ENCODE results near the gene MEDAG.

MEDAG gene

GRCh38 chr13:30932481-30933353, 26.6 kb downstream of the MEDAG start, which contains the start of gene TEX26:
Gene TEX26, plus strand, starts transcription at chr13:30932656. Its CDS starts 60 bp downstream, at chr13:30932716.
- Histone ChIP-seq H3K9me3 (ENCODE audit: control insufficient read depth, low read length) (no peaks in the 10 kb centered on the region), H3K36me3 (ENCODE audit: control insufficient read depth, insufficient read depth, low read length, severe bottlenecking) (no peaks in the 10 kb centered on the region), H3K4me3 (ENCODE audit: low read length) (no peak within 1 kb of the TSS), H3K9ac (ENCODE audit: low read length) (peak within 1 kb of the TSS; percentile 16), H3K4me1 (ENCODE audit: control insufficient read depth, insufficient read depth, low read length) (peaks cover 10% of the 10 kb centered on the region), H3K27me3 (replicated peaks; ENCODE audit: control insufficient read depth, insufficient read depth, low read length) (no peaks in the 10 kb centered on the region)
- no peak for DNase-seq (ENCODE audit: low read depth)

- Histone ChIP-seq H3K9me3 (ENCODE audit: control insufficient read depth, low read length) (peaks cover 5% of the 10 kb centered on the region), H3K9ac (ENCODE audit: low read length) (no peak overlapping the region), H3K27me3 (replicated peaks; ENCODE audit: control insufficient read depth, insufficient read depth, low read length) (no peaks in the 10 kb centered on the region), H3K36me3 (ENCODE audit: control insufficient read depth, insufficient read depth, low read length, severe bottlenecking) (no peaks in the 10 kb centered on the region), H3K4me3 (ENCODE audit: low read length) (no peak overlapping the region), H3K4me1 (ENCODE audit: control insufficient read depth, insufficient read depth, low read length) (peaks cover 10% of the 10 kb centered on the region)
- DNase-seq (ENCODE audit: low read depth), result no peak
Measured at GRCh38 chr13:30933354-30933670, 27.2 kb downstream of the MEDAG start.

- Histone ChIP-seq H3K27me3 (replicated peaks; ENCODE audit: control insufficient read depth, insufficient read depth, low read length) (no peaks in the 10 kb centered on the region), H3K4me1 (ENCODE audit: control insufficient read depth, insufficient read depth, low read length) (peaks cover 10% of the 10 kb centered on the region), H3K9ac (ENCODE audit: low read length) (no peak overlapping the region), H3K4me3 (ENCODE audit: low read length) (no peak overlapping the region), H3K9me3 (ENCODE audit: control insufficient read depth, low read length) (peaks cover 8% of the 10 kb centered on the region), H3K36me3 (ENCODE audit: control insufficient read depth, insufficient read depth, low read length, severe bottlenecking) (no peaks in the 10 kb centered on the region)
- no peak for DNase-seq (ENCODE audit: low read depth)
Measured at GRCh38 chr13:30934381-30934780, 28.3 kb downstream of the MEDAG start.

- DNase-seq (ENCODE audit: low read depth), result no peak
- Histone ChIP-seq H3K36me3 (ENCODE audit: control insufficient read depth, insufficient read depth, low read length, severe bottlenecking) (no peaks in the 10 kb centered on the region), H3K4me1 (ENCODE audit: control insufficient read depth, insufficient read depth, low read length) (peaks cover 10% of the 10 kb centered on the region), H3K9ac (ENCODE audit: low read length) (no peak overlapping the region), H3K27me3 (replicated peaks; ENCODE audit: control insufficient read depth, insufficient read depth, low read length) (no peaks in the 10 kb centered on the region), H3K9me3 (ENCODE audit: control insufficient read depth, low read length) (peaks cover 8% of the 10 kb centered on the region), H3K4me3 (ENCODE audit: low read length) (no peak overlapping the region)
Measured at GRCh38 chr13:30934803-30935202, 28.7 kb downstream of the MEDAG start.

- H3K36me3 ChIP-seq (ENCODE audit: control insufficient read depth, insufficient read depth, low read length, severe bottlenecking), result no peaks in the 10 kb centered on the region
- H3K9ac ChIP-seq (ENCODE audit: low read length), result no peak overlapping the region
- H3K4me3 ChIP-seq (ENCODE audit: low read length), result no peak overlapping the region
- no peaks in the 10 kb centered on the region for H3K27me3 ChIP-seq (replicated peaks; ENCODE audit: control insufficient read depth, insufficient read depth, low read length)
- peaks cover 10% of the 10 kb centered on the region for H3K4me1 ChIP-seq (ENCODE audit: control insufficient read depth, insufficient read depth, low read length)
- peaks cover 8% of the 10 kb centered on the region for H3K9me3 ChIP-seq (ENCODE audit: control insufficient read depth, low read length)
- DNase-seq (ENCODE audit: low read depth), result no peak
Measured at GRCh38 chr13:30936971-30937370, 30.9 kb downstream of the MEDAG start.

- no peak for DNase-seq (ENCODE audit: low read depth)
- Histone ChIP-seq H3K36me3 (ENCODE audit: control insufficient read depth, insufficient read depth, low read length, severe bottlenecking) (no peaks in the 10 kb centered on the region), H3K9ac (ENCODE audit: low read length) (no peak overlapping the region), H3K4me3 (ENCODE audit: low read length) (no peak overlapping the region), H3K27me3 (replicated peaks; ENCODE audit: control insufficient read depth, insufficient read depth, low read length) (no peaks in the 10 kb centered on the region), H3K9me3 (ENCODE audit: control insufficient read depth, low read length) (no peaks in the 10 kb centered on the region), H3K4me1 (ENCODE audit: control insufficient read depth, insufficient read depth, low read length) (no peaks in the 10 kb centered on the region)
Measured at GRCh38 chr13:30943881-30944280, 37.8 kb downstream of the MEDAG start.

- Histone ChIP-seq H3K36me3 (ENCODE audit: control insufficient read depth, insufficient read depth, low read length, severe bottlenecking) (no peaks in the 10 kb centered on the region), H3K9ac (ENCODE audit: low read length) (no peak overlapping the region), H3K4me1 (ENCODE audit: control insufficient read depth, insufficient read depth, low read length) (no peaks in the 10 kb centered on the region), H3K4me3 (ENCODE audit: low read length) (no peak overlapping the region), H3K27me3 (replicated peaks; ENCODE audit: control insufficient read depth, insufficient read depth, low read length) (peaks cover 7% of the 10 kb centered on the region), H3K9me3 (ENCODE audit: control insufficient read depth, low read length) (peaks cover 12% of the 10 kb centered on the region)
- no peak for DNase-seq (ENCODE audit: low read depth)
Measured at GRCh38 chr13:30957258-30957943, 51.3 kb downstream of the MEDAG start.

- Histone ChIP-seq H3K9me3 (ENCODE audit: control insufficient read depth, low read length) (peaks cover 12% of the 10 kb centered on the region), H3K36me3 (ENCODE audit: control insufficient read depth, insufficient read depth, low read length, severe bottlenecking) (no peaks in the 10 kb centered on the region), H3K4me3 (ENCODE audit: low read length) (no peak overlapping the region), H3K9ac (ENCODE audit: low read length) (no peak overlapping the region), H3K4me1 (ENCODE audit: control insufficient read depth, insufficient read depth, low read length) (no peaks in the 10 kb centered on the region), H3K27me3 (replicated peaks; ENCODE audit: control insufficient read depth, insufficient read depth, low read length) (peaks cover 7% of the 10 kb centered on the region)
- no peak for DNase-seq (ENCODE audit: low read depth)
Measured at GRCh38 chr13:30959678-30960077, 53.6 kb downstream of the MEDAG start.

- no peaks in the 10 kb centered on the region for H3K36me3 ChIP-seq (ENCODE audit: control insufficient read depth, insufficient read depth, low read length, severe bottlenecking)
- H3K9me3 ChIP-seq (ENCODE audit: control insufficient read depth, low read length), result peaks cover 12% of the 10 kb centered on the region
- H3K27me3 ChIP-seq (replicated peaks; ENCODE audit: control insufficient read depth, insufficient read depth, low read length), result peaks cover 7% of the 10 kb centered on the region
- no peak overlapping the region for H3K4me3 ChIP-seq (ENCODE audit: low read length)
- peak; percentile 67 for DNase-seq (ENCODE audit: low read depth)
- H3K9ac ChIP-seq (ENCODE audit: low read length), result no peak overlapping the region
- peaks cover 2% of the 10 kb centered on the region for H3K4me1 ChIP-seq (ENCODE audit: control insufficient read depth, insufficient read depth, low read length)
Measured at GRCh38 chr13:30963791-30964190, 57.7 kb downstream of the MEDAG start.

GRCh38 chr13:30965380-30965779, 59.3 kb downstream of the MEDAG start:
- Histone ChIP-seq H3K27me3 (replicated peaks; ENCODE audit: control insufficient read depth, insufficient read depth, low read length) (peaks cover 7% of the 10 kb centered on the region), H3K36me3 (ENCODE audit: control insufficient read depth, insufficient read depth, low read length, severe bottlenecking) (no peaks in the 10 kb centered on the region), H3K9me3 (ENCODE audit: control insufficient read depth, low read length) (peaks cover 1% of the 10 kb centered on the region), H3K4me3 (ENCODE audit: low read length) (no peak overlapping the region), H3K4me1 (ENCODE audit: control insufficient read depth, insufficient read depth, low read length) (peaks cover 10% of the 10 kb centered on the region), H3K9ac (ENCODE audit: low read length) (no peak overlapping the region)
- peak; percentile 29 for DNase-seq (ENCODE audit: low read depth)

GRCh38 chr13:30966101-30966500, 60.0 kb downstream of the MEDAG start:
- H3K27me3 ChIP-seq (replicated peaks; ENCODE audit: control insufficient read depth, insufficient read depth, low read length), result peaks cover 7% of the 10 kb centered on the region
- DNase-seq (ENCODE audit: low read depth), result no peak
- no peak overlapping the region for H3K4me3 ChIP-seq (ENCODE audit: low read length)
- H3K36me3 ChIP-seq (ENCODE audit: control insufficient read depth, insufficient read depth, low read length, severe bottlenecking), result no peaks in the 10 kb centered on the region
- H3K9me3 ChIP-seq (ENCODE audit: control insufficient read depth, low read length), result no peaks in the 10 kb centered on the region
- H3K4me1 ChIP-seq (ENCODE audit: control insufficient read depth, insufficient read depth, low read length), result peaks cover 12% of the 10 kb centered on the region
- H3K9ac ChIP-seq (ENCODE audit: low read length), result no peak overlapping the region

All from adipocyte (in vitro differentiated cells).